ENCODE measurements around the gene SLC39A11. TPM values are rescaled to one million over a fixed set of nuclear protein-coding genes. Genes with fewer than 3 reads are reported as not detected.
"Not testable (repeated sequence)": the region's sequence is repeated elsewhere in the genome, so short reads cannot be mapped to it uniquely, and the experiment has no call there.

Gene SLC39A11
- total RNA-seq, 2 donors from 2014 or later, result 27.8 to 39.6 TPM

GRCh38 chr17:72765368-72766153 lies 326.9 kb downstream of the SLC39A11 start:
- no peak for ATAC-seq
- no peak for DNase-seq
- Histone ChIP-seq H3K36me3 (replicated peaks in 1 of 2; ENCODE audit: insufficient read depth in 1 of 2, low read depth in 2 of 2) (no peaks in the 10 kb centered on the region), H3K27me3 (no peaks in the 10 kb centered on the region), H3K9me3 (no peaks in the 10 kb centered on the region), H3K4me1 (no peaks in the 10 kb centered on the region), H3K27ac (no peak overlapping the region), H3K4me3 (no peak overlapping the region)
- TF ChIP-seq CTCF (IDR thresholded peaks at IDR 0.05) (no peak), POLR2A (IDR thresholded peaks at IDR 0.05) (no peak)
- intact Hi-C loops (cut with DNase I), result no loop called here
- 89 to 90% methylated on average over 11 of the region's 11 CpGs for WGBS, 2 donors

GRCh38 chr17:72764632-72765041 lies 327.9 kb downstream of the SLC39A11 start:
- Histone ChIP-seq H3K27me3 (no peaks in the 10 kb centered on the region), H3K36me3 (replicated peaks in 1 of 2; ENCODE audit: insufficient read depth in 1 of 2, low read depth in 2 of 2) (no peaks in the 10 kb centered on the region), H3K4me3 (no peak overlapping the region), H3K27ac (no peak overlapping the region), H3K9me3 (no peaks in the 10 kb centered on the region), H3K4me1 (no peaks in the 10 kb centered on the region)
- DNase-seq (no peak), ATAC-seq (no peak)
- intact Hi-C loops (cut with DNase I), result no loop called here
- no peak for TF ChIP-seq CTCF (IDR thresholded peaks at IDR 0.05)
- TF ChIP-seq POLR2A (IDR thresholded peaks at IDR 0.05), result no peak
- 87 to 89% methylated on average over 3 of the region's 3 CpGs for WGBS, 2 donors

- DNase-seq (no peak), ATAC-seq (no peak)
- H3K4me1 ChIP-seq, result no peaks in the 10 kb centered on the region
- no peak overlapping the region for H3K4me3 ChIP-seq
- TF ChIP-seq CTCF (IDR thresholded peaks at IDR 0.05) (no peak), POLR2A (IDR thresholded peaks at IDR 0.05) (no peak)
- H3K27ac ChIP-seq, result no peak overlapping the region
- intact Hi-C loops (cut with DNase I), result no loop called here
- WGBS, 2 donors, result 68 to 95% methylated on average over 5 of the region's 5 CpGs
- no peaks in the 10 kb centered on the region for H3K36me3 ChIP-seq (replicated peaks in 1 of 2; ENCODE audit: insufficient read depth in 1 of 2, low read depth in 2 of 2)
- no peaks in the 10 kb centered on the region for H3K9me3 ChIP-seq
- H3K27me3 ChIP-seq, result no peaks in the 10 kb centered on the region
Measured at GRCh38 chr17:72763981-72764380, 328.5 kb downstream of the SLC39A11 start.

- H3K9me3 ChIP-seq; H3K36me3 ChIP-seq (replicated peaks in 1 of 2; ENCODE audit: insufficient read depth in 1 of 2, low read depth in 2 of 2); H3K27ac ChIP-seq; DNase-seq; ATAC-seq; H3K4me3 ChIP-seq; H3K4me1 ChIP-seq; H3K27me3 ChIP-seq; intact Hi-C loops (cut with DNase I): not testable (repeated sequence)
- 78 to 93% methylated on average over 9 of the region's 9 CpGs for WGBS, 2 donors
Measured at GRCh38 chr17:72761893-72762575, 330.5 kb downstream of the SLC39A11 start.

GRCh38 chr17:72761431-72761830 lies 331.1 kb downstream of the SLC39A11 start:
- Histone ChIP-seq H3K9me3 (no peaks in the 10 kb centered on the region), H3K27ac (no peak overlapping the region), H3K4me3 (no peak overlapping the region), H3K36me3 (replicated peaks in 1 of 2; ENCODE audit: insufficient read depth in 1 of 2, low read depth in 2 of 2) (no peaks in the 10 kb centered on the region), H3K27me3 (no peaks in the 10 kb centered on the region), H3K4me1 (no peaks in the 10 kb centered on the region)
- WGBS, 2 donors, result 71 to 84% methylated on average over 3 of the region's 3 CpGs
- no peak for TF ChIP-seq POLR2A (IDR thresholded peaks at IDR 0.05)
- TF ChIP-seq CTCF (IDR thresholded peaks at IDR 0.05), result no peak
- DNase-seq (no peak), ATAC-seq (no peak)
- intact Hi-C loops (cut with DNase I), result no loop called here

Data from body of pancreas (tissue), 4 donors.